ENCODE measurements around the gene SEC14L5. TPM values are rescaled to one million over a fixed set of nuclear protein-coding genes. Genes with fewer than 3 reads are reported as not detected.

The SEC14L5 gene
- total and polyA plus RNA-seq, 2 donors (not counting 3 experiments of a cell fraction or from before 2014, with no cell fraction given) = not detected

DNA sequence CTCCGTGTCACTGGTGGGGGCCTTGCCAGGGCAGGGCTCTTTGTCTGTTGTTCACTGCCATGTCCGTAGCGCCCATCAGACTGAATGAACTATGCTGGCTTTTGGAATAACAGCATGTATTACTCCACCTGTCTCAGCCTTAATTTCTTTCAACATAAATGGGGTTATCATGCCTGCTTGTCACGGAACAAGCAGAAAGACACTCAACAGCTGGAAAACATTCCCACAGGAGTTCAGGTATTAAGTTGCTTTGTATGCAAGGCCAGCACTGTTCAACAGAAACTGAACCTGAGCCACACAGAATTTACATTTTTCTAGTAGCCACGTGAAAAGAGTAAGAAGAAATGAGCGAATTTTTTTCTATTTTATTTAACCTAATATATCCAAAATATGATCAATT is 34.3 kb upstream of the SEC14L5 start:
- ChIA-PET POLR2A (no interaction called here), CTCF (no interaction called here)

DNA sequence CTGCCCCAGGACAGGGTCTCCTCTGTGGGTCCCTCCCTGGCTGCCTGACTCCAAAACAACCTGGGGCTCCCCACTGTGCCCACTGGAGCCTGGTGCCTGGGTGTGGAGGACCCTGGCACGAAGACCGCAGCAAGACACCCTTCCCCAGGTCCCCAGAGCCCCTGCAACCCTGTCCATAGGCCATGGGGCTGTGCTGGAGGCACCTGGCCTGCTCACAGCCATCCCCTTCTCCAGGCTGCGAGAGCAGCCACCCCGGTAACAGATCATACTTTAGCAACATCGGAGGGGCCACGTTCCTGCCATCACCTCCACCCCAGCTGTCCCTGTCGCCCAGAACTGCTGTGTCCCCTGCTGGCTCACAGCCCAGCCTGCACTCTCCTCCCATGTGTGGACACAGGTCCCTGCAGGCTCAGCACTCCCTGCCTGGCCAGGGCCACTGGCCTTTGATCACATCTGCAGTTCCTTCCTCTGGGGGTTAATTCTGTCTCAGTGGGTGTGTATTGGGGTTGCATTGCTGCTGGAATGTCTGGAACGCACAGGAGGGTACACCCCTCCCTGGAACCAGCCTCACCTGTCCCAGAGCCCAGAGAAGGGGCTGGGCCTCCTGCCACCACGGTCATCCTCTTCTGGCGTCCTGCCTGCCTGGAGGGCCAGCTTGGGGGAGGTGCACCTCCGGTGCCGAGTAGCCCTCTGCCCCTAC is 33.4 kb upstream of the SEC14L5 start:
- Histone ChIP-seq H3K4me2 (ENCODE audit: insufficient read depth, low read length) (no peak overlapping the region), H3K27ac (ENCODE audit: insufficient read depth, low read depth, low read length) (no peak overlapping the region), H3K9me3 (replicated peaks; ENCODE audit: control insufficient read depth, insufficient read depth, low read length) (peaks cover 2% of the 10 kb centered on the region), H3K27me3 (ENCODE audit: control insufficient read depth in 2 of 2, insufficient read depth in 2 of 2, low read length in 2 of 2) (no peaks in the 10 kb centered on the region), H3K9ac (replicated peaks; ENCODE audit: extremely low read depth, insufficient read depth, low read length) (no peak overlapping the region), H3K4me3 (replicated peaks in 1 of 3; ENCODE audit: insufficient read depth in 1 of 3, low read depth in 1 of 3, low read length in 3 of 3) (no peak overlapping the region), H3K79me2 (ENCODE audit: control insufficient read depth, insufficient read depth, low read length) (no peaks in the 10 kb centered on the region), H3K36me3 (ENCODE audit: control insufficient read depth in 2 of 2, extremely low read depth in 1 of 2, insufficient read depth in 2 of 2, low read length in 2 of 2) (no peaks in the 10 kb centered on the region), H3K9me1 (replicated peaks; ENCODE audit: control insufficient read depth, extremely low read depth, insufficient read depth, low read length) (no peaks in the 10 kb centered on the region), H3K4me1 (ENCODE audit: control insufficient read depth, extremely low read depth, insufficient read depth, low read length) (no peaks in the 10 kb centered on the region), H4K20me1 (replicated peaks; ENCODE audit: control insufficient read depth, extremely low read depth, insufficient read depth, low read length) (no peaks in the 10 kb centered on the region), H2AFZ (ENCODE audit: low read depth, low read length) (no peak overlapping the region)
- no peak for TF ChIP-seq POLR2A (IDR thresholded peaks at IDR 0.05; ENCODE audit: low read depth, low read length)
- TF ChIP-seq MYC (IDR thresholded peaks at IDR 0.05; ENCODE audit: low read depth, low read length) = no peak
- TF ChIP-seq EZH2 (IDR thresholded peaks at IDR 0.05; ENCODE audit: borderline replicate concordance, low read depth, low read length, severe bottlenecking) = no peak
- no peak for TF ChIP-seq JUN (IDR thresholded peaks at IDR 0.05; ENCODE audit: borderline replicate concordance, insufficient read depth, insufficient read length, low read depth)
- TF ChIP-seq, protein P1, sequence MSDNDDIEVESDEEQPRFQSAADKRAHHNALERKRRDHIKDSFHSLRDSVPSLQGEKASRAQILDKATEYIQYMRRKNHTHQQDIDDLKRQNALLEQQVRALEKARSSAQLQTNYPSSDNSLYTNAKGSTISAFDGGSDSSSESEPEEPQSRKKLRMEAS (IDR thresholded peaks at IDR 0.05; ENCODE audit: insufficient read depth, insufficient read length) = no peak
- no peak for TF ChIP-seq GATA2 (IDR thresholded peaks at IDR 0.05; ENCODE audit: insufficient read depth, insufficient read length, low read depth, low read length)
- TF ChIP-seq, protein P2, sequence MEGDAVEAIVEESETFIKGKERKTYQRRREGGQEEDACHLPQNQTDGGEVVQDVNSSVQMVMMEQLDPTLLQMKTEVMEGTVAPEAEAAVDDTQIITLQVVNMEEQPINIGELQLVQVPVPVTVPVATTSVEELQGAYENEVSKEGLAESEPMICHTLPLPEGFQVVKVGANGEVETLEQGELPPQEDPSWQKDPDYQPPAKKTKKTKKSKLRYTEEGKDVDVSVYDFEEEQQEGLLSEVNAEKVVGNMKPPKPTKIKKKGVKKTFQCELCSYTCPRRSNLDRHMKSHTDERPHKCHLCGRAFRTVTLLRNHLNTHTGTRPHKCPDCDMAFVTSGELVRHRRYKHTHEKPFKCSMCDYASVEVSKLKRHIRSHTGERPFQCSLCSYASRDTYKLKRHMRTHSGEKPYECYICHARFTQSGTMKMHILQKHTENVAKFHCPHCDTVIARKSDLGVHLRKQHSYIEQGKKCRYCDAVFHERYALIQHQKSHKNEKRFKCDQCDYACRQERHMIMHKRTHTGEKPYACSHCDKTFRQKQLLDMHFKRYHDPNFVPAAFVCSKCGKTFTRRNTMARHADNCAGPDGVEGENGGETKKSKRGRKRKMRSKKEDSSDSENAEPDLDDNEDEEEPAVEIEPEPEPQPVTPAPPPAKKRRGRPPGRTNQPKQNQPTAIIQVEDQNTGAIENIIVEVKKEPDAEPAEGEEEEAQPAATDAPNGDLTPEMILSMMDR (IDR thresholded peaks at IDR 0.05; ENCODE audit: extremely low read depth in 1 of 2, insufficient read depth in 1 of 2, low read depth in 1 of 2, low read length in 2 of 2) = no peak
- TF ChIP-seq POLR2AphosphoS5 (IDR thresholded peaks at IDR 0.05; ENCODE audit: insufficient read depth, low read depth, low read length) = no peak
- TF ChIP-seq FOS (IDR thresholded peaks at IDR 0.05; ENCODE audit: borderline replicate concordance, insufficient read depth, low read length) = no peak
- ChIA-PET POLR2A (no interaction called here), CTCF (no interaction called here)
- no peak for FAIRE-seq
- dilution Hi-C loops (cut with MboI; ENCODE audit: extremely low pct_ligation_motif_present, low sequenced_read_pairs) = no loop called here
- BruUV-seq (replicated peaks) = no TSS peak
- DNase-seq (ENCODE audit: low read depth, low spot score) = no peak
- intact Hi-C loops (cut with micrococcal nuclease) = no loop called here

More for the DNA sequence above, 34.3 kb upstream of the SEC14L5 start:
- Histone ChIP-seq H3K4me2 (ENCODE audit: insufficient read depth, low read length) (no peak overlapping the region), H3K79me2 (ENCODE audit: control insufficient read depth, insufficient read depth, low read length) (no peaks in the 10 kb centered on the region), H3K4me1 (ENCODE audit: control insufficient read depth, extremely low read depth, insufficient read depth, low read length) (no peaks in the 10 kb centered on the region), H3K9ac (replicated peaks; ENCODE audit: extremely low read depth, insufficient read depth, low read length) (no peak overlapping the region), H3K36me3 (ENCODE audit: control insufficient read depth in 2 of 2, extremely low read depth in 1 of 2, insufficient read depth in 2 of 2, low read length in 2 of 2) (no peaks in the 10 kb centered on the region), H3K27ac (ENCODE audit: insufficient read depth, low read depth, low read length) (no peak overlapping the region), H4K20me1 (replicated peaks; ENCODE audit: control insufficient read depth, extremely low read depth, insufficient read depth, low read length) (no peaks in the 10 kb centered on the region), H2AFZ (ENCODE audit: low read depth, low read length) (no peak overlapping the region), H3K9me3 (replicated peaks; ENCODE audit: control insufficient read depth, insufficient read depth, low read length) (peaks cover 2% of the 10 kb centered on the region), H3K9me1 (replicated peaks; ENCODE audit: control insufficient read depth, extremely low read depth, insufficient read depth, low read length) (no peaks in the 10 kb centered on the region), H3K4me3 (replicated peaks in 1 of 3; ENCODE audit: insufficient read depth in 1 of 3, low read depth in 1 of 3, low read length in 3 of 3) (no peak overlapping the region), H3K27me3 (ENCODE audit: control insufficient read depth in 2 of 2, insufficient read depth in 2 of 2, low read length in 2 of 2) (no peaks in the 10 kb centered on the region)
- dilution Hi-C loops (cut with MboI; ENCODE audit: extremely low pct_ligation_motif_present, low sequenced_read_pairs) (no loop called here), intact Hi-C loops (cut with micrococcal nuclease) (no loop called here)
- TF ChIP-seq MYC (IDR thresholded peaks at IDR 0.05; ENCODE audit: low read depth, low read length) (no peak), GATA2 (IDR thresholded peaks at IDR 0.05; ENCODE audit: insufficient read depth, insufficient read length, low read depth, low read length) (no peak), FOS (IDR thresholded peaks at IDR 0.05; ENCODE audit: borderline replicate concordance, insufficient read depth, low read length) (no peak)
- FAIRE-seq = no peak
- no peak for DNase-seq (ENCODE audit: low read depth, low spot score)
- BruUV-seq (replicated peaks) = no TSS peak

Measured in endothelial cell of umbilical vein (primary cell).